Gastroesophageal sphincter (tissue), 4 donors: ENCODE measurements around the gene ACSM3. TPM values are rescaled to one million over a fixed set of nuclear protein-coding genes. Genes with fewer than 3 reads are reported as not detected.

Experiments used
- ATAC-seq: fragments of 150-250 bp; one replicate; pipeline ENCODE4 v1.9.1; 2016; ENCODE audit warnings: mild to moderate bottlenecking, moderate library complexity
- H3K27ac ChIP-seq, 4 donors: fragments of 200-600 bp; sonication (generic) in 3 of 4; 1 replicate in 3 of 4; 2 replicates in 1 of 4; pipeline ENCODE4 v1.5.1; 2016 to 2019
- H3K27me3 ChIP-seq: fragments of 200-600 bp; sonication (generic); one replicate; pipeline ENCODE4 v1.5.1; 2019
- H3K36me3 ChIP-seq, 2 donors: fragments of 200-600 bp; sonication (generic); one replicate each; pipeline ENCODE4 v1.5.1; 2019; ENCODE audit warnings: control low read depth in 1 of 2
- H3K4me1 ChIP-seq, 3 donors: fragments of 200-600 bp; sonication (generic); 1 replicate in 2 of 3; 2 replicates in 1 of 3; pipeline ENCODE4 v1.5.1; 2016 to 2019; ENCODE audit warnings: control low read depth in 2 of 3
- H3K4me3 ChIP-seq, 2 donors: fragments of 200-600 bp; sonication (generic); one replicate each; pipeline ENCODE4 v1.5.1; 2019; ENCODE audit warnings: mild to moderate bottlenecking in 1 of 2, moderate library complexity in 1 of 2
- H3K9me3 ChIP-seq, 3 donors: fragments of 200-600 bp; sonication (generic); one replicate each; pipeline ENCODE4 v1.5.1; 2017 to 2019; ENCODE audit warnings: control low read depth in 2 of 3
- EP300 ChIP-seq: sonication (generic); formaldehyde crosslinking; IDR thresholded peaks from one replicate; pipeline ENCODE4 v1.6.1; 2017; ENCODE audit warnings: antibody characterized with exemption, mild to moderate bottlenecking
- POLR2A ChIP-seq, 2 donors: fragments of 450-650 bp; IDR thresholded peaks; one replicate each; pipeline ENCODE4 v1.6.1; 2017; ENCODE audit warnings: antibody characterized with exemption in 2 of 2, mild to moderate bottlenecking in 2 of 2, moderate library complexity in 1 of 2
- POLR2AphosphoS5 ChIP-seq: sonication (generic); formaldehyde crosslinking; IDR thresholded peaks from one replicate; pipeline ENCODE4 v1.6.1; 2017; ENCODE audit warnings: antibody characterized with exemption
- WGBS, 2 donors: methylation state at CpG; one replicate each; pipeline ENCODE4 v1.1.5; 2018; ENCODE audit warnings: low coverage in 1 of 2; 5-methylcytosine and 5-hydroxymethylcytosine counted together
- total RNA-seq, 4 donors: library from RNA; depleted of rRNA; stranded (reverse); fragments of >200 nt; gene quantifications; one replicate each; pipeline ENCODE4 v1.1.0, GENCODE V29; 2016
- TF ChIP-seq, protein P1 (sequence below), 4 experiments: fragments of 200-600 bp in 2 of 4; fragments of 450-650 bp in 2 of 4; sonication (generic) in 1 of 4; IDR thresholded peaks; one replicate each; pipeline ENCODE4 v1.5.1; 2017 to 2019; ENCODE audit warnings: antibody characterized with exemption in 4 of 4, mild to moderate bottlenecking in 2 of 4, moderate library complexity in 2 of 4

ACSM3 gene
- total RNA-seq, 4 donors from 2014 or later: 4.5 to 24.8 (median 6.8) TPM

DNA sequence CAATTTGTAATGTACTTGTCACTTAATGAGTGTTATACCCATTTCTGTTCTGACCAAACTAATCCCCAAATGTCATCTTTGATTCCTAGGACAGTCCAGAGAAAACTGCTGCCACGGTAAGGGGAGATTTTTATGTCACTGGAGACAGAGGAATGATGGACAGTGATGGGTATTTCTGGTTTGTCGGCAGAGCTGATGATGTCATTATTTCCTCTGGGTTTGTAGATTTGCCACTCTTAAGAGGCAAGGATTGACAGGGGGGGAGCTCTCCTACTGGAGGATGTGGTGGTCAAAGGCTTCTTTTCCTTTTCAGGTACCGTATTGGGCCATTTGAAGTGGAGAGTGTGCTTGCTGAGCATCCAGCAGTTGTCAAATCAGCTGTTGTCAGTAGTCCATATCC lies 34.7 kb upstream of the ACSM3 start:
- Histone ChIP-seq H3K9me3 (no peaks in the 10 kb centered on the region), H3K27me3 (no peaks in the 10 kb centered on the region), H3K27ac (peak overlapping the region in 1 of 4 donors; percentile 9), H3K4me3 (no peak overlapping the region), H3K4me1 (peaks cover 0 to 4% (median 0%) of the 10 kb centered on the region in 3 donors), H3K36me3 (peaks cover 0 to 2% of the 10 kb centered on the region in 2 donors)
- TF ChIP-seq EP300 (no peak), POLR2AphosphoS5 (no peak), POLR2A (IDR thresholded peaks at IDR 0.05) (no peak)
- TF ChIP-seq, protein P1, sequence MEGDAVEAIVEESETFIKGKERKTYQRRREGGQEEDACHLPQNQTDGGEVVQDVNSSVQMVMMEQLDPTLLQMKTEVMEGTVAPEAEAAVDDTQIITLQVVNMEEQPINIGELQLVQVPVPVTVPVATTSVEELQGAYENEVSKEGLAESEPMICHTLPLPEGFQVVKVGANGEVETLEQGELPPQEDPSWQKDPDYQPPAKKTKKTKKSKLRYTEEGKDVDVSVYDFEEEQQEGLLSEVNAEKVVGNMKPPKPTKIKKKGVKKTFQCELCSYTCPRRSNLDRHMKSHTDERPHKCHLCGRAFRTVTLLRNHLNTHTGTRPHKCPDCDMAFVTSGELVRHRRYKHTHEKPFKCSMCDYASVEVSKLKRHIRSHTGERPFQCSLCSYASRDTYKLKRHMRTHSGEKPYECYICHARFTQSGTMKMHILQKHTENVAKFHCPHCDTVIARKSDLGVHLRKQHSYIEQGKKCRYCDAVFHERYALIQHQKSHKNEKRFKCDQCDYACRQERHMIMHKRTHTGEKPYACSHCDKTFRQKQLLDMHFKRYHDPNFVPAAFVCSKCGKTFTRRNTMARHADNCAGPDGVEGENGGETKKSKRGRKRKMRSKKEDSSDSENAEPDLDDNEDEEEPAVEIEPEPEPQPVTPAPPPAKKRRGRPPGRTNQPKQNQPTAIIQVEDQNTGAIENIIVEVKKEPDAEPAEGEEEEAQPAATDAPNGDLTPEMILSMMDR (IDR thresholded peaks at IDR 0.05): no peak
- 59 to 74% methylated on average over 3 of the region's 3 CpGs for WGBS, 2 donors
- ATAC-seq: no peak

DNA sequence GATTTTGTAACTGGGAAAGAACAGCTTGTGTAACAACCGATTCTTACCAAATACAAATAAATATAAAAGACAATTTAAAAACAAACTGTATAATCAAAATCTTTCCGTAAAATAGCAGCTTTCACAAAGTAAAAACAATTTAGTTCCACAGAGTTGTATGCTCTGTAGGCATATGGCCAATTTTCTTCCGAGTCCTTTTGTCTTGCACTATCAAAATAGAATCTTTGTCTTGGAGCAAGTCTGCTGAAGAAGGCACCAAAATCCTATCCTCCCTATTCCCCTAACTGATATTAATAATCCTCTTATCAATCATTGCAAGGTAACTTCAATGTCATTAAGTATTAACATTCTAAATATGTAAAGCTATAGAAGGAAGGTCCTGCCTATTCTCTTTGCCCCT lies 29.8 kb upstream of the ACSM3 start:
- Histone ChIP-seq H3K4me1 (peaks cover 0 to 32% (median 5%) of the 10 kb centered on the region in 3 donors), H3K36me3 (peaks cover 9 to 51% of the 10 kb centered on the region in 2 donors), H3K4me3 (no peak overlapping the region), H3K9me3 (no peaks in the 10 kb centered on the region), H3K27ac (peak overlapping the region; percentile 19 to 34 (median 32)), H3K27me3 (no peaks in the 10 kb centered on the region)
- TF ChIP-seq POLR2AphosphoS5: no peak
- no peak for ATAC-seq
- WGBS, 2 donors: 53 to 70% methylated on average over 3 of the region's 3 CpGs

DNA sequence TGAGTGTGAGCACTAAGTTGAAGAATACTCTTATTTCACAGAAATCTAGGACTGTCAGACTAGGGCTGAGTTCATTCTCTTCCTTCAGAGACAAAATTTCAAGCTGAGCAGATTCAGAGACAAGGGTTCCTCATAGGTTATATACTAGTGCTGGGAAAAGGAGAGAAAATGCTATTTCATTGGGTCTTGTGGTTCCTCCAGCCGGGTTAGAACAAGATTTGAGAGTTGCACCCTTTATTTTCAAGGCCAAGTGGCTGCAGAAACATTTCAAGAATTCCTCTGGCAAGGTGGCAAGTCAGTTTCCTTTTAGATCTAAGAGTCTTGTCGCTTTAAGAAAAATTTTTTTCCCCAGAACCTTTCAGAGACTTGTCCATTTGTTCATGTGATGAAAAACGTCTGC lies 29.0 kb upstream of the ACSM3 start:
- ATAC-seq: no peak
- H3K27me3 ChIP-seq: no peaks in the 10 kb centered on the region
- H3K36me3 ChIP-seq: peaks cover 9 to 57% of the 10 kb centered on the region in 2 donors
- no peak overlapping the region for H3K4me3 ChIP-seq
- peak overlapping the region in 3 of 4 donors; percentile 19 to 33 (median 30) for H3K27ac ChIP-seq
- WGBS, 2 donors: 26 to 42% methylated on average over 3 of the region's 3 CpGs
- TF ChIP-seq POLR2A (IDR thresholded peaks at IDR 0.05) (no peak), POLR2AphosphoS5 (no peak), EP300 (no peak)
- TF ChIP-seq, protein P1 (IDR thresholded peaks at IDR 0.05): no peak
- no peaks in the 10 kb centered on the region for H3K9me3 ChIP-seq
- peaks cover 4 to 39% (median 5%) of the 10 kb centered on the region in 3 donors for H3K4me1 ChIP-seq

DNA sequence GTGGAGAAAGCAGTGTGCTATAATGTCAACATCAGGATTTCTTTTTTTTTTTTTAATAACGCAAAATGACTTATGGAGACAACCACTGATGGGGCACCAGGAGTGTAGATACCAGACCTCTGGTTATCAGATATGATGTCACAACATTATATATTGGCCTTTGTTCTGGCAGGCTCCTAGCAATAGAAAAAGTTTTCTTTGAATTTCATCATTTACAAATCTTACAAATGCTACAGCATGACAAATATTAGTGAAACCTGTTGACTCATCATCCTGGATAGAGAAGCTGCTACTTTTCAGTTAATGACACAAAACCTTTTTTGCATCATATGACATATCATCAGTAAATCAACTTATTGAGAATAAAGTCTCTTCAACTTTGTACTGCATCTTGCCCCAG lies 28.3 kb upstream of the ACSM3 start:
- peaks cover 5 to 46% (median 10%) of the 10 kb centered on the region in 3 donors for H3K4me1 ChIP-seq
- peak overlapping the region in 1 of 4 donors; percentile 4 for H3K27ac ChIP-seq
- H3K9me3 ChIP-seq: no peaks in the 10 kb centered on the region
- no peak for TF ChIP-seq EP300
- TF ChIP-seq, protein P1 (IDR thresholded peaks at IDR 0.05): no peak
- TF ChIP-seq POLR2A (IDR thresholded peaks at IDR 0.05): no peak
- no peak for TF ChIP-seq POLR2AphosphoS5
- WGBS, 2 donors: 82 to 88% methylated on average over 1 of the region's 1 CpG
- no peak for ATAC-seq
- H3K27me3 ChIP-seq: no peaks in the 10 kb centered on the region
- no peak overlapping the region for H3K4me3 ChIP-seq
- peaks cover 9 to 58% of the 10 kb centered on the region in 2 donors for H3K36me3 ChIP-seq

DNA sequence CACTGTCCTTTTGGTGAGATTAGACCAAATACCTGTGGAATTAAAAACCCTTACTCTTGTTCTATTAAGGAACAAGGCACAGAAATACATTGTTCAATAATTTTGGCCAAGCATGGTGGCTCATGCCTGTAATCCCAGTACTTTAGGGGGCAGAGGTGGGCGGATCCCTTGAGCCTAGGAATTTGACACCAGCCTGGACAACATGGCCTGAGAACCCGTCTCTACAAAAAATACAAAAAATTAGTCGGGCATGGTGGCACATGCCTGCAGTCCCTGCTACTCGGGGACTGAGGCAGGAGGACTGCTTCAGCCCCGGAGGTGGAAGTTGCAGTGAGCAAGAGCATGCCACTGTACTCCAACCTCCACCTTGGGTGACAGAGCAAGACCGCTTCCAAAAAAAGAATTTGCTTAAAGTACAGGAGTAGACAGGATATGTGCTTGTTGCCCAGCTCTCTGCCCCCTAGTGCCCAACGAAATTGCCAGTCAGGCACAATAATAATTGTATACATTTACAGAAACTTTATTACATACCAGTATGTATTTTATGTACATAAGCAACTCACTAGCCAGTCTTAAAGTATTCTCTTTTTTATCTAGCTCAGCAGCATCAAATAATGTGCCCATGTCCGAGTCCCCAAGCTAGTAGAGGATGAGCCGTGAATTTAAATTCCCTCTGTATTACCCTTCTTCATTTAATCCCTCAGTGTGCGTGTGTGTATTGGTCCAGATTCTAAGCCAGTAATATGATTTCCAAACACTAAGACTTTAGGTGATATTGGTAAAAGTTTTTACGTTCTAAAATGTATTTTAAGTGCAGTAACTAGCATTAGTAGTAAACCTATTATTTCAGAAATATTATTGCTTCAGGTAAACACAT lies 23.6 kb upstream of the ACSM3 start:
- no peak for ATAC-seq
- H3K9me3 ChIP-seq: no peaks in the 10 kb centered on the region
- H3K4me3 ChIP-seq: peak overlapping the region; percentile 55 to 85
- H3K27me3 ChIP-seq: no peaks in the 10 kb centered on the region
- 33 to 34% methylated on average over 8 to 11 of the region's 11 CpGs for WGBS, 2 donors
- peak overlapping the region; percentile 74 to 98 (median 95) for H3K27ac ChIP-seq
- H3K36me3 ChIP-seq: peaks cover 9 to 45% of the 10 kb centered on the region in 2 donors
- peaks cover 5 to 41% (median 10%) of the 10 kb centered on the region in 3 donors for H3K4me1 ChIP-seq
- no peak for TF ChIP-seq EP300
- no peak for TF ChIP-seq POLR2AphosphoS5
- TF ChIP-seq, protein P1 (IDR thresholded peaks at IDR 0.05): peak in 3 of 4 experiments; percentile 10 to 30 (median 16)
